SK-N-SH (cell line): ENCODE results near the gene LINGO4.

ENCODE experiments used
- GATA2 ChIP-seq: sonication (generic); formaldehyde crosslinking; IDR thresholded peaks from 2 replicates; pipeline ENCODE4 v1.5.0; 2020; ENCODE audit warnings: mild to moderate bottlenecking, missing genetic modification reagents
- JUND ChIP-seq: IDR thresholded peaks from 2 replicates; pipeline ENCODE4 v1.4.0; 2012
- MEF2A ChIP-seq: IDR thresholded peaks from 2 replicates; pipeline ENCODE4 v1.4.0; 2012; ENCODE audit warnings: low read depth, borderline replicate concordance
- NRF1 ChIP-seq: IDR thresholded peaks from 2 replicates; pipeline ENCODE4 v1.6.1; 2012; ENCODE audit warnings: low read depth, mild to moderate bottlenecking, low read length
- RFX5 ChIP-seq: IDR thresholded peaks from 2 replicates; pipeline ENCODE4 v1.6.1; 2012; ENCODE audit warnings: mild to moderate bottlenecking, improper control_type of control experiment, low read length
- SIN3A ChIP-seq: IDR thresholded peaks from 2 replicates; pipeline ENCODE4 v1.6.1; 2012; ENCODE audit warnings: low read depth, mild to moderate bottlenecking, low read length, moderate library complexity, borderline replicate concordance
- TAF1 ChIP-seq: IDR thresholded peaks from 2 replicates; pipeline ENCODE4 v1.6.1; 2012; ENCODE audit warnings: low read depth, mild to moderate bottlenecking, low read length, moderate library complexity, borderline replicate concordance
- TEAD4 ChIP-seq: IDR thresholded peaks from 2 replicates; pipeline ENCODE4 v1.4.0; 2012; ENCODE audit warnings: mild to moderate bottlenecking, borderline replicate concordance; ENCODE audit not compliant: insufficient read depth
- TF ChIP-seq, protein P1 (sequence below): fragments of 200-600 bp; sonication (generic); IDR thresholded peaks from 2 replicates; pipeline ENCODE4 v1.6.1; 2017; ENCODE audit warnings: antibody characterized with exemption, mild to moderate bottlenecking, moderate library complexity
- TF ChIP-seq, protein P2 (sequence below): IDR thresholded peaks from 2 replicates; pipeline ENCODE4 v1.6.1; 2012; ENCODE audit warnings: mild to moderate bottlenecking, low read depth, low read length, moderate library complexity

- TF ChIP-seq, protein P1, sequence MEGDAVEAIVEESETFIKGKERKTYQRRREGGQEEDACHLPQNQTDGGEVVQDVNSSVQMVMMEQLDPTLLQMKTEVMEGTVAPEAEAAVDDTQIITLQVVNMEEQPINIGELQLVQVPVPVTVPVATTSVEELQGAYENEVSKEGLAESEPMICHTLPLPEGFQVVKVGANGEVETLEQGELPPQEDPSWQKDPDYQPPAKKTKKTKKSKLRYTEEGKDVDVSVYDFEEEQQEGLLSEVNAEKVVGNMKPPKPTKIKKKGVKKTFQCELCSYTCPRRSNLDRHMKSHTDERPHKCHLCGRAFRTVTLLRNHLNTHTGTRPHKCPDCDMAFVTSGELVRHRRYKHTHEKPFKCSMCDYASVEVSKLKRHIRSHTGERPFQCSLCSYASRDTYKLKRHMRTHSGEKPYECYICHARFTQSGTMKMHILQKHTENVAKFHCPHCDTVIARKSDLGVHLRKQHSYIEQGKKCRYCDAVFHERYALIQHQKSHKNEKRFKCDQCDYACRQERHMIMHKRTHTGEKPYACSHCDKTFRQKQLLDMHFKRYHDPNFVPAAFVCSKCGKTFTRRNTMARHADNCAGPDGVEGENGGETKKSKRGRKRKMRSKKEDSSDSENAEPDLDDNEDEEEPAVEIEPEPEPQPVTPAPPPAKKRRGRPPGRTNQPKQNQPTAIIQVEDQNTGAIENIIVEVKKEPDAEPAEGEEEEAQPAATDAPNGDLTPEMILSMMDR: peak; percentile 39
- TF ChIP-seq, protein P2, sequence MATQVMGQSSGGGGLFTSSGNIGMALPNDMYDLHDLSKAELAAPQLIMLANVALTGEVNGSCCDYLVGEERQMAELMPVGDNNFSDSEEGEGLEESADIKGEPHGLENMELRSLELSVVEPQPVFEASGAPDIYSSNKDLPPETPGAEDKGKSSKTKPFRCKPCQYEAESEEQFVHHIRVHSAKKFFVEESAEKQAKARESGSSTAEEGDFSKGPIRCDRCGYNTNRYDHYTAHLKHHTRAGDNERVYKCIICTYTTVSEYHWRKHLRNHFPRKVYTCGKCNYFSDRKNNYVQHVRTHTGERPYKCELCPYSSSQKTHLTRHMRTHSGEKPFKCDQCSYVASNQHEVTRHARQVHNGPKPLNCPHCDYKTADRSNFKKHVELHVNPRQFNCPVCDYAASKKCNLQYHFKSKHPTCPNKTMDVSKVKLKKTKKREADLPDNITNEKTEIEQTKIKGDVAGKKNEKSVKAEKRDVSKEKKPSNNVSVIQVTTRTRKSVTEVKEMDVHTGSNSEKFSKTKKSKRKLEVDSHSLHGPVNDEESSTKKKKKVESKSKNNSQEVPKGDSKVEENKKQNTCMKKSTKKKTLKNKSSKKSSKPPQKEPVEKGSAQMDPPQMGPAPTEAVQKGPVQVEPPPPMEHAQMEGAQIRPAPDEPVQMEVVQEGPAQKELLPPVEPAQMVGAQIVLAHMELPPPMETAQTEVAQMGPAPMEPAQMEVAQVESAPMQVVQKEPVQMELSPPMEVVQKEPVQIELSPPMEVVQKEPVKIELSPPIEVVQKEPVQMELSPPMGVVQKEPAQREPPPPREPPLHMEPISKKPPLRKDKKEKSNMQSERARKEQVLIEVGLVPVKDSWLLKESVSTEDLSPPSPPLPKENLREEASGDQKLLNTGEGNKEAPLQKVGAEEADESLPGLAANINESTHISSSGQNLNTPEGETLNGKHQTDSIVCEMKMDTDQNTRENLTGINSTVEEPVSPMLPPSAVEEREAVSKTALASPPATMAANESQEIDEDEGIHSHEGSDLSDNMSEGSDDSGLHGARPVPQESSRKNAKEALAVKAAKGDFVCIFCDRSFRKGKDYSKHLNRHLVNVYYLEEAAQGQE: no peak
- TF ChIP-seq RFX5 (peak; percentile 86), MEF2A (no peak), TAF1 (peak; percentile 40; the same call in 1 of the 2 replicates), NRF1 (no peak), GATA2 (peak; percentile 49), TEAD4 (no peak), JUND (no peak), SIN3A (0 out of 2 replicates have a peak, but pooled peaks have one; percentile 35)
Measured at GRCh38 chr1:151790071-151790939, 14.9 kb downstream of the LINGO4 start, which contains the start of gene TDRKH.
